HK-2 (cell line): ENCODE results near the gene RAB24.
"Not testable (repeated sequence)": the region's sequence is repeated elsewhere in the genome, so short reads cannot be mapped to it uniquely, and the experiment has no call there.

Experiments
- DNase-seq: peaks from one replicate; pipeline ENCODE4 v3.0.0-alpha.2; 2018; ENCODE audit not compliant: unreplicated experiment

Gene RAB24

GRCh38 chr5:177295924-177296323 lies 7.6 kb downstream of the RAB24 start:
- no peak for DNase-seq

GRCh38 chr5:177294632-177295031 lies 8.9 kb downstream of the RAB24 start:
- DNase-seq = no peak

GRCh38 chr5:177293819-177294581 lies 9.5 kb downstream of the RAB24 start:
- DNase-seq = no peak

GRCh38 chr5:177291735-177292134 lies 11.8 kb downstream of the RAB24 start:
- no peak for DNase-seq

- DNase-seq = no peak
Observed at GRCh38 chr5:177290816-177291596, 12.5 kb downstream of the RAB24 start.

GRCh38 chr5:177288191-177288590 lies 15.3 kb downstream of the RAB24 start:
- DNase-seq = no peak

GRCh38 chr5:177276886-177277285 lies 26.6 kb downstream of the RAB24 start:
- DNase-seq = no peak

- no peak for DNase-seq
Observed at GRCh38 chr5:177275883-177276282, 27.6 kb downstream of the RAB24 start.

- DNase-seq = no peak
Observed at GRCh38 chr5:177271113-177271512, 32.4 kb downstream of the RAB24 start.

- no peak for DNase-seq
Observed at GRCh38 chr5:177270653-177271052, 32.9 kb downstream of the RAB24 start.

- no peak for DNase-seq
Observed at GRCh38 chr5:177269976-177270375, 33.5 kb downstream of the RAB24 start.

- DNase-seq = no peak
Observed at GRCh38 chr5:177269232-177269895, 34.2 kb downstream of the RAB24 start.

- DNase-seq = no peak
Observed at GRCh38 chr5:177265395-177265794, 38.1 kb downstream of the RAB24 start.

GRCh38 chr5:177264178-177264577 lies 39.3 kb downstream of the RAB24 start:
- DNase-seq = no peak

GRCh38 chr5:177261510-177261909 lies 42.0 kb downstream of the RAB24 start:
- no peak for DNase-seq

GRCh38 chr5:177260961-177261360 lies 42.6 kb downstream of the RAB24 start:
- no peak for DNase-seq

- DNase-seq = not testable (repeated sequence)
Observed at GRCh38 chr5:177258711-177259110, 44.8 kb downstream of the RAB24 start.

- DNase-seq = peak; percentile 10
Observed at GRCh38 chr5:177256296-177256695, 47.2 kb downstream of the RAB24 start.

GRCh38 chr5:177253252-177253651 lies 50.3 kb downstream of the RAB24 start:
- DNase-seq = no peak
